Activated CD4-positive, CD25-positive, alpha-beta regulatory T cell treated with anti-CD3 and anti-CD28 coated beads, Interleukin-2, amount 50 U/mL, for 72 hours (primary cell): ENCODE results near the gene TGFBR2.
"Not testable (repeated sequence)": the region's sequence is repeated elsewhere in the genome, so short reads cannot be mapped to it uniquely, and the experiment has no call there.

Experiments used
- DNase-seq: peaks from one replicate; pipeline ENCODE4 v3.0.0; 2021

TGFBR2 gene

DNA sequence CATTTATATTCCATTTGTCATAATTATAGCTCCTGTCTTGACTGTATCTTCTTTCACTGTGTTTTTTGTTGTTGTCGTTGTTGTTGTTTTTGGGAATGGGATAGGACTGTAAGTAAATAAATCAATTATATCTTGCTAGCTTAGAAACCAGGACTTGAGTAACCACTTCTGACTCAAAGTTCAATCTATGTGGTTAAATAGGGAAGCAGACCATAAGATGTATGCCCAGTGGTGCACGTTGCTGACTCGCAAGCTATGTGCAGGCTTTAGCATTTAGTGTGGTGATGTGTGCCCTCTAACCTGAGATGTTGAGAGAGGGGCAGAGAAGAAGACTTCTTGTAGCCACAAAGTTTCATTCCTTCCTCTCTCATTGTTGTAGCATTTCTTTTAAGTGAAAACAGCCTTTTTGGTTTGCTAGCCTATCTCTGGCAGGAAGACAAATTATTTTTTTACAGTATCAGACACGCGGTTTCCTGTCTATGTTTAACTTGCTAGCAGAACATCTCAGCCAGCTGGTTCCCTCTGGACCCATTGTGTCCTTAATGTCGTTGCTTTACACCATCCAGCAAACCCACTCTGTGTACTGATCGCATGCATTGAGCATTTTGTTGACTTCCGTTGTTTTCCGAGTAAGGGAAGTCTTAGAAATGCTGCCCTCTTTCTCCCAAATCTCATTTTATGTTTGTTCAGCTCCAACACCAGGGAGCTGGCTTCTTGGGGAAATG, 52.1 kb downstream of the TGFBR2 start:
- DNase-seq, result no peak

DNA sequence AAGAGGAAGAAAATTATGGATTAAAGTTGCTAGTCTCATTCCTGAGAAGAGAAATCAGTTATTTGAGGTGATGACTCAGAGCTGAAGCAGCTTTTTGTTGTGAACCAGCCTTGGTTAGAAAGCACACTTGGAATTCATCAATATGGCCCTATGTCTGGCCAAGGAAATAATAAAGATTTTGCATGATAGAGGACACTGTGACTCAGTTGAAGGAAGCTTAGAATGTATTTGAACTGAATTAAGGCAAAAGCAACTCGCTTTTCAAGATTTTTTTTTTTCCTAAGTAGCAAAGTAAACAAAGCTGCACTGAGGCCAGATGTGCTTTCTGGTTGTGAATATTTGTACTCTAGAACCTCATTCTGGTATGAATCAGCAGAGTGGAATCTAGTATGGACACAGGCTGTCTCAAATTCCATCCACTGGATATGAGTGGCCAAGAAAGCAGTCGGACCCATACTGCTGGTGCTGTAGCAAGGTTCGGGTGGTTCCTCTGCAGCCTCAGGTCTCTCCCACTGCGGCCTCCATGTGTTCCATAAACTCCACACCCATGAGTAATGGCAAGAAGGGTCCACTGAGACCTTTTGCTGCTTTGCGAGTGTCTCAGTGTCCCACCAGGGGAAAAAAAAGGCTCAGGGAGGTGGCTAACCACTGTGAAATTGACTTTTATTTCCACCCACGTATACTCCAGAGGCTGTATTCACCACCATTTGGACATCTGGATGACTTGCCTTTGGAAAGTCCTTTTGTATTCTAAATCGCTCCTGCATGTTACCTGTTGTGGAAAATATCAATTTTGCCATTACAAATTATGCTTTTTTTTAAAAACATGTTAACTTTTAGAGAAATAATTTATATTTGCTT, 53.1 kb downstream of the TGFBR2 start:
- DNase-seq, result no peak

DNA sequence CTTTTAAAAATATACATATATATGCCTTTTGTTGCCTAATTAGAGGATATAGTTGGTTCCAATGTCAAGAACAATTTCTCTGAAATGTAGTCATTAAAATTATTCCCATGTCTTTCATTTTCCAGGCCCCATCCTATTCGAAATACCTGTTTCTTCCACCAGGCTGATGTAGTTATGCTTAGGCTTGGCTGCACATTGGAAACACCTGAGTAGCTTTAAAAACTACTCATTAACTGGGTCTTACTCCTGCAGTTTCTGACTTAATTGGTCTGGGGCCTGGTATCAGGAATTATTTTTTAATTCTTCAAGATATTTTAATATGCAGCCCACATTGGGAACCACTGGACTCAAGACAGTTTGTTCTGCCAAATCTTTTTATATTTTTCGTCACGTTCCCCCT, 53.7 kb downstream of the TGFBR2 start:
- no peak for DNase-seq

GRCh38 chr3:30660656-30661055, 54.3 kb downstream of the TGFBR2 start:
- no peak for DNase-seq

DNA sequence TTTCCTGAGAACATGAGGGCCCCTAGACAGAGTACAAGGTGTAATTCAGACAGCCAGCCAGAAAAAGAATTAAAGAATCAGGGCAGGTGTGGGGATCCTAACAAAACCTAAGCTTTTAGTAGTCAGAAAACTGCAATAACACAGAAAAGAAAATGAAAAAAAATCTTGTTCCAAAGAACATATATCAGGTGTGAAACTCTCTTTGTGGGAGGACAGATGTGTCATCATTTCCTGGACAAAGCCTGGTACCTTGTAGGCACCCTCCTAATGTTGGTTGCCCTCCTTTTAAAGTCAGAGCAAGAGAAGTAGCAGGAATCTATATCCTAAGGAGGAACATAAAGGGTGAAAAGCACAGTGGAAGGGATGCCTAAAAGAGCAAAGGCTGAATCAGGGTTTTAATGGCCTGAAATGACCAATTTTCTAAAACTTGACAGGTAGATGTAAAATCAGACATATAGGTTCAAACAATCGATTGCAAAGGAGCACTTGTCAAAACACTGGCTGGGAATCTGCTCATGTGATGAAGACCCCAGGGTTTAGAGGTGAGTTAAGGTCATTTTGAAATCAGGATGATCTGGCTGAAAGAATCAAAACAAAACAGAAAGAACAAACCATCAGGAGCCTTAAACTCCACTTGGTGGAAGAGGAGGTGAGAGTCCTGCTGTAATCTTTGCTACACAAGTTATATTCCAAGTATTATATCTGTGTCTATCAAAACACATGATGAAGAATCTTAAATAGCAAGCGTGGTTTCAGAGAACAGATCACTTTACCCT, 54.9 kb downstream of the TGFBR2 start:
- DNase-seq, result no peak

DNA sequence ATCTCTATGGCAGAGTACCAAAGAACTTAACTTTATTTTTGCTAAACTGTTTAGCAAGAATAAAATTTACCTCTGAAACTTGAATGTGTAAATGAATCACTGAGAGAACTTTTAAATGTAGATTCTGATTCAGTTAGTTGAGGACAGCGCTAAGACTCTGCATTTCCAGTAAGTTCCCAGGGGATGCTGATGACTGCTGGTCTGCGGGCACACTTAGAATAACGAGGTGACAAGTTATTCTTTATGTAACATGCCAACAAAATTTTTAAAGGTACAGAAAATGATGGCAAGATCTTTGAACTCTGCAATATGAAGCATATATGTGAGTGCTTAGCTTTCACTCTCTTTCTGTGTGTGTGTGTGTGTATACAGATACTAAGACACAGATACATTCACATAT, 56.4 kb downstream of the TGFBR2 start:
- no peak for DNase-seq

DNA sequence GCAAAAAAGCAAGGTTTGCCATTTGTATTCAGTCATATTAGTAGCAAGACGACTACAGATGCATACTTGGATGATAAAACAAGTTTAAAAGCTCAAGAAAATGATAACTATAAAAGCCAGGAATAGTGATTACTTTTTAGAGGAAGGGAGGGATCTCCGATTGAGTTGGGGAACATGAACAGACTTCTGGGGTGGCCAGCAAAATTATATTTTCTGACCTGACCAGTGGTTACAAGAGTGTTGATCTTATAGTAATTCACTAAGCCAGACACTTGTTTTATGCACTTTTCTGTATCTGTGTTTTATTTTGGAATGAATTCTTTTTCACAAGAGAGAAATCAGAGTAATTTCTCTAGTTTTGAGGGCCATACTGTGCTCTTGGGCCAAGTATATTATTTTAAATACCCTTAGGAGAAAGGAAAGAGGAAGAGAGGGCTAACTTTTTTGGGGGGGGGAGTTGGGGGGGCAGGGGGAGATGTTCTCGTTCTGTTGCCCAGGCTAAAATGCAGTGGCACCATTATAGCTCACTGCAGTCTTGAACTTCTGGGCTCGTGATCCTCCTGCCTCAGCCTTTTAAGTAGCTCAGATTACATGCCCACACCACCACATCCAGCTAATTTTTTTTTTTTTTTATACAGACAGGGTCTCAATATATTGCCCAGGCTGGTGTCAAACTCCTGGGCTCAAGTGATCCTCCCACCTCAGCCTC, 57.3 kb downstream of the TGFBR2 start:
- no peak for DNase-seq

DNA sequence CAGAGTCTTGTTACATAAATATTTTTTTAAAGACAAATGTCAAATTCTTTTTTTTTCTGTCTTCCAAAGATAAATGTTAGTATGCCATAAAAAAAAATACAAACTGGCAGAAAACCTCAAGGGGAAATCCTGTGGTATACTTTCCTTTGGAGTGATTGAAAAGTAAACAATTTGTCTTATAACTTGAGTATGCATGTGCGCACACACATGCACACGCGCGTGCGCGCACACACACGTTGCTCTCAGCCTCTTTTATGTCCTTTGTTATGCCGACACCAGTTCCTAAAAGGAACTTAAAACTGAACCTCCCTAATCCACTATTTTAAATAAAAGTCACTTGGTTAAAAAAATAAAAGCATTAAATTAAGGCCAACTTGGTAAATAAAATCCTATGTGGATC, 58.1 kb downstream of the TGFBR2 start:
- DNase-seq, result no peak

GRCh38 chr3:30664884-30665283, 58.5 kb downstream of the TGFBR2 start:
- DNase-seq, result no peak

- no peak for DNase-seq
Observed at GRCh38 chr3:30665539-30665938, 59.1 kb downstream of the TGFBR2 start.

DNA sequence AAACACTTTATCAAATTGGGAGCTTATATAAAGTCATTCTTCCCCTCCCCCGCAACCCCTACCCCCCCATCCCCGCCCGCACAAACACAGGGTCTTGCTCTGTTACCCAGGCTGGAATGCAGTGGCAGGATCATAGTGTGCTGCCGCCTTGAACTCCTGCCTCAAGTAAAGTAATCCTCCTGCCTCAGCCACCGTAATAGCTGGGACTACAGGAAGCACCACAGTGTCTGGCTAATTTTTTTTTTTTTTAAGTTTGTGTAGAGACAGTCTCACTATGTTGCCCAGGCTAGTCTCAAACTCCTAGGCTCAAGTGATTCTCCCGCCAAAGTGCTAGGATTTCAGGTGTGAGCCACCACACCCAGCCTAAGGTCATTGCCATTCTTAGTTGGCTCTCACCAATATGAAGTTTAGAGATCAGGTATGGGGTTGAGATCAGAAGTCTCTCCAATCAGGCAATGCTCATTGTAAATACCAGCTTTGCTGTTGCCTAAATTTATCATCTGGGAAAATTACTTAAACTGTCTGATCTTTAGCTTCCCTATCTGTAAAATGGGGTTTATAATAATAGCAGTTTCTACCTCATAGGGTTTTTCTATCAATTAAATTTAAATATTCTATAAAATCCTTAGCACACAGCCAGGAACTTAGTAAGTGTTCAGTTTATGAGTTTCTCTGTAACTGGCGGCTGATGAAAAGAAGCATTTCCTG, 60.3 kb downstream of the TGFBR2 start:
- DNase-seq, result no peak

DNA sequence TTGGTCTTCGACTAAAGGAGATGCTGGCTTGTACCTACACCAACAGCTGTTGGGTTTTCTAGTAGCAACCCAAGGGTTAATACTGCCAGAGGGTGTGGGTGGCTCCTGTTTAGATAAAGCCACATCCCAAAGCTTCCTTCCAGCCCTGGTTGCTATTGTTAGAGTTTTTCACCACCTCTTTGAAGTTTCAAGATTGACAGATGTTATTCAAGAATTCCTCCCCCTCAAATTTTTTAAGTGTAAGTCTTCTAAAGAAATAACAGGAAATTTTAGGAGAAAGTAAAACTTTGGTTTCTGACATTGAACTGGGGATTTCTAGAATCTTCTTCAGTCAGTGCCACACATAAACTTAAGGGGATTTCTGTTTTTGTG, 60.9 kb downstream of the TGFBR2 start:
- no peak for DNase-seq

GRCh38 chr3:30668051-30668609, 61.7 kb downstream of the TGFBR2 start:
- DNase-seq, result no peak

DNA sequence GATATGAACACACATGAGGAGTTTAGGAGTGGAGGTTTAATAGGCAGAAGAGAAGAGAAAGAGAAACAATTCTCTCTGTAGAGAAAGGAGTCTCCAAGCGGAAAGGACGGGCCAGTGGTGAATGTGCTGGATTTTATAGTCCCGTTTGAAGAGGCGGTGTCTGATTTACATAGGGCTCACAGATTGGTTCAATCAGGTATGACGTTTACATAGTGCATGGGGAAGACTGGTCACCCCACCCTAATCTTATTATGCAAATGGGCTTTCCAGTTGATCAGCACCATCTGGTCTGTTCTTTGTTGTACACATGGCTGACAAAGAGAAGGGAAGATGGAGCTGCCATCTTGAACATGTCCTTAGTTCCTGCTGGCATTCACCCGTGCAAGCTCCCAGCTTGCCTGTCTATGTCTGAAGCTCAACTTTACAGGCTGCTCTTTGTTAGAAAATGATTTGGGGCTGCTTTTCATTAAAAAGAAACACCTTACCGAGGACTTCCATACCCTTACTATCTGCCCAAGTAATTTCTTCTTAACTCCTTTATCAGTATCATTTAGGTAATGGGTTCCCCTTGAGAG, 63.0 kb downstream of the TGFBR2 start:
- DNase-seq, result not testable (repeated sequence)

- DNase-seq, result no peak
Observed at GRCh38 chr3:30670292-30670691, 63.9 kb downstream of the TGFBR2 start.

DNA sequence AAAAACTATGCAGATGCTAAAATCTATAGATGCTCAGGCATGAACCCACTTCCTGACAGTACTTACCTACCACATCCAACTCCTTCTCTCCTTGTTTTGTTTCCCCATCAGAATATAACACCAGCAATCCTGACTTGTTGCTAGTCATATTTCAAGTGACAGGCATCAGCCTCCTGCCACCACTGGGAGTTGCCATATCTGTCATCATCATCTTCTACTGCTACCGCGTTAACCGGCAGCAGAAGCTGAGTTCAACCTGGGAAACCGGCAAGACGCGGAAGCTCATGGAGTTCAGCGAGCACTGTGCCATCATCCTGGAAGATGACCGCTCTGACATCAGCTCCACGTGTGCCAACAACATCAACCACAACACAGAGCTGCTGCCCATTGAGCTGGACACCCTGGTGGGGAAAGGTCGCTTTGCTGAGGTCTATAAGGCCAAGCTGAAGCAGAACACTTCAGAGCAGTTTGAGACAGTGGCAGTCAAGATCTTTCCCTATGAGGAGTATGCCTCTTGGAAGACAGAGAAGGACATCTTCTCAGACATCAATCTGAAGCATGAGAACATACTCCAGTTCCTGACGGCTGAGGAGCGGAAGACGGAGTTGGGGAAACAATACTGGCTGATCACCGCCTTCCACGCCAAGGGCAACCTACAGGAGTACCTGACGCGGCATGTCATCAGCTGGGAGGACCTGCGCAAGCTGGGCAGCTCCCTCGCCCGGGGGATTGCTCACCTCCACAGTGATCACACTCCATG, 65.3 kb downstream of the TGFBR2 start:
- no peak for DNase-seq

DNA sequence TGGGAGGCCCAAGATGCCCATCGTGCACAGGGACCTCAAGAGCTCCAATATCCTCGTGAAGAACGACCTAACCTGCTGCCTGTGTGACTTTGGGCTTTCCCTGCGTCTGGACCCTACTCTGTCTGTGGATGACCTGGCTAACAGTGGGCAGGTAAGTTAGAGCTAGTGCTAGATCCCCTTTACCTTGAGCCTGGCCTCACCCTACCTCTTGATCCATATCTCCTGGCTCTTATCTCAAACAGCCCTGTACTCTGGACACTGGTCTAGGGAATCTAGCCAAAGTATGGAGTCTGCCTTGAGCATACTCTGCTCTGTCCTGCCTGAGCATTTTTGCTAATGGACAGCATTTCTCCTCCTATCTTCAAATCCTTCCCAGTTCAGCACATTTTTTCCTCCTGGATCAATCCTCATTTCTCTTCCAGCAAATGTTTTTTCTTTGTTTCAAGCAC, 65.9 kb downstream of the TGFBR2 start:
- no peak for DNase-seq

GRCh38 chr3:30672959-30673358, 66.6 kb downstream of the TGFBR2 start:
- DNase-seq, result no peak

DNA sequence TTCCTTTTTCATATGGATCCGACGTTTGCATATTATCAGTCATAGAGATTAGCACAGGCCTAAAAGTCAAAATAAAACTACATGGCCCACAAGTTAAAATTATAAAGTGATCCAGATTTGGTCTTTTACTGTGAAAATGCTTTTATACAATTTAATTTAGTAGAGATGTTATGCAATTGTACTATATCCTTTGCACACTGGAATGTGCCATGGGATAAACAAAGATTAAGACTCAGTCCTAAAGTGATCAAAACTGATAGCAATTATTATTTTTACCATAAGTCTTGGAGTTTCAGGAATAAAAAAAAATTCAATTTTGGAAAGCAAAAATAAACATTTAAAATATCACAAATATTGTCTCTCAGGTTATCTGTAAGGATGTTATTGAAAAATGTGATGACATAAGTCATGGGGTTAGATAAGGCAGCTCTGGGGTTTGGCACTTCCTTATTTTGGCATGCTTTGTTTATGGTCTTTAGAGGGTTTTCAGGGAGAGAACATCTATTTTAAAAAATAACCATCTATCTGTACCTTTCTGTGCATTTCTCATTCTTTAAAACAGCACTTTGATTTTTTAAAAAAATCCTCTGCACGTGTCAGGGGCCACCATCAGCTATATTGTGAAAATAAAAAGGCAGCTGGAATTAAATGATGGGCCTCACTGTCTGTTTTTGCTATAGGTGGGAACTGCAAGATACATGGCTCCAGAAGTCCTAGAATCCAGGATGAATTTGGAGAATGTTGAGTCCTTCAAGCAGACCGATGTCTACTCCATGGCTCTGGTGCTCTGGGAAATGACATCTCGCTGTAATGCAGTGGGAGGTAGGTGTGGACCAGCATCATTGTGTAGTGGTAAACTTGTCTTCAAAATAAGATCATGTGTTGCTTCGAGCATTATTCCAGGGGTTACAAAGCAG, 67.3 kb downstream of the TGFBR2 start:
- DNase-seq, result no peak

- DNase-seq, result no peak
Observed at GRCh38 chr3:30675006-30675405, 68.6 kb downstream of the TGFBR2 start.
